IMR-90 (cell line): ENCODE results near the gene CAV3. TPM values are rescaled to one million over a fixed set of nuclear protein-coding genes. Genes with fewer than 3 reads are reported as not detected.

Experiments used
- ATAC-seq: fragments of 200-7000 bp; cut with Tn5 transposase; 2 replicates; pipeline ENCODE4 v1.9.1; 2020; ENCODE audit warnings: low read depth, mild to moderate bottlenecking, moderate library complexity
- BruUV-seq: library from RNA; stranded (reverse); fragments of 400-500 nt; replicated peaks from 2 replicates; lab custom pipeline; 2021; lab: Mats Ljungman, UMichigan
- CTCF ChIA-PET: fragments of 300-600 bp; formaldehyde crosslinking; extraction: SDS; loops from one replicate; lab custom pipeline; 2021; ENCODE audit warnings: antibody characterized with exemption; lab: Yijun Ruan, JAX
- POLR2A ChIA-PET: fragments of 300-600 bp; sonication (Branson Sonifier 250); formaldehyde crosslinking; loops from one replicate; lab custom pipeline; 2022; ENCODE audit warnings: antibody characterized with exemption; ENCODE audit not compliant: unreplicated experiment; lab: Charles Lee
- DNase-seq: peaks from one replicate; pipeline ENCODE4 v3.0.0; 2013
- H2AFZ ChIP-seq: replicated peaks from 2 replicates; pipeline ENCODE3; 2013; ENCODE audit warnings: low read length, mild to moderate bottlenecking; ENCODE audit not compliant: poor library complexity
- H2AK5ac ChIP-seq: 2 replicates; pipeline ENCODE4 v1.6.1; 2013; ENCODE audit warnings: low read depth, low read length, inconsistent platforms
- H2AK9ac ChIP-seq: replicated peaks from 2 replicates; pipeline ENCODE3; 2013; ENCODE audit warnings: mild to moderate bottlenecking, low read depth, low read length, moderate library complexity; ENCODE audit not compliant: poor library complexity
- H2BK120ac ChIP-seq: 2 replicates; pipeline ENCODE4 v1.6.1; 2013; ENCODE audit warnings: low read depth, low read length, inconsistent platforms
- H2BK15ac ChIP-seq: 3 replicates; pipeline ENCODE4 v1.6.1; 2013; ENCODE audit warnings: low read depth, low read length, inconsistent platforms
- H2BK20ac ChIP-seq: 2 replicates; pipeline ENCODE4 v1.6.1; 2013; ENCODE audit warnings: low read depth, mild to moderate bottlenecking, inconsistent platforms, low read length, moderate library complexity
- H2BK5ac ChIP-seq: 2 replicates; pipeline ENCODE4 v1.6.1; 2013; ENCODE audit warnings: mild to moderate bottlenecking, low read depth, low read length, inconsistent platforms; ENCODE audit not compliant: poor library complexity, severe bottlenecking
- H3K14ac ChIP-seq: replicated peaks from 2 replicates; pipeline ENCODE4 v1.6.1; 2013; ENCODE audit warnings: low read depth, low read length, inconsistent platforms
- H3K18ac ChIP-seq: 2 replicates; pipeline ENCODE4 v1.6.1; 2013; ENCODE audit warnings: low read depth, low read length, control low read depth
- H3K23ac ChIP-seq: 2 replicates; pipeline ENCODE4 v1.6.1; 2013; ENCODE audit warnings: low read depth, low read length, inconsistent platforms
- H3K27ac ChIP-seq: 2 replicates; pipeline ENCODE4 v1.5.1; 2013; ENCODE audit warnings: mild to moderate bottlenecking, control low read depth, low read length; ENCODE audit not compliant: insufficient read depth
- H3K27me3 ChIP-seq: 2 replicates; pipeline ENCODE4 v1.6.1; 2013; ENCODE audit warnings: low read length; ENCODE audit not compliant: control insufficient read depth, insufficient read depth
- H3K36me3 ChIP-seq: 2 replicates; pipeline ENCODE4 v1.6.1; 2013; ENCODE audit warnings: low read length, mixed read lengths; ENCODE audit not compliant: control insufficient read depth, insufficient read depth
- H3K4ac ChIP-seq: 2 replicates; pipeline ENCODE4 v1.6.1; 2013; ENCODE audit warnings: low read depth, low read length, inconsistent platforms
- H3K4me1 ChIP-seq: 2 replicates; pipeline ENCODE4 v1.6.1; 2013; ENCODE audit warnings: low read length, mixed read lengths; ENCODE audit not compliant: control insufficient read depth, insufficient read depth
- H3K4me2 ChIP-seq: 2 replicates; pipeline ENCODE4 v1.6.1; 2013; ENCODE audit warnings: low read depth, mild to moderate bottlenecking, control low read depth, low read length, moderate library complexity
- H3K4me3 ChIP-seq: 2 replicates; pipeline ENCODE4 v1.5.1; 2013; ENCODE audit warnings: low read depth, mild to moderate bottlenecking, control low read depth, low read length, moderate library complexity; ENCODE audit not compliant: insufficient read depth
- H3K56ac ChIP-seq: 2 replicates; pipeline ENCODE4 v1.6.1; 2013; ENCODE audit warnings: low read length, inconsistent platforms; ENCODE audit not compliant: insufficient read depth; ENCODE audit errors: extremely low read depth
- H3K79me1 ChIP-seq, 2 experiments: 2 replicates each; pipeline ENCODE4 v1.6.1; 2013; ENCODE audit warnings: low read length in 2 of 2, inconsistent platforms in 1 of 2, low read depth in 1 of 2
- H3K9ac ChIP-seq: 2 replicates; pipeline ENCODE4 v1.6.1; 2013; ENCODE audit warnings: low read depth, low read length, control low read depth
- H3K9me1 ChIP-seq: 2 replicates; pipeline ENCODE4 v1.6.1; 2013; ENCODE audit warnings: low read length, inconsistent platforms; ENCODE audit not compliant: insufficient read depth
- H3K9me3 ChIP-seq: 2 replicates; pipeline ENCODE4 v1.6.1; 2013; ENCODE audit warnings: low read length; ENCODE audit not compliant: control insufficient read depth, insufficient read depth
- H4K20me1 ChIP-seq: 2 replicates; pipeline ENCODE4 v1.6.1; 2013; ENCODE audit warnings: low read length, inconsistent platforms; ENCODE audit not compliant: insufficient read depth
- H4K5ac ChIP-seq: 2 replicates; pipeline ENCODE4 v1.6.1; 2013; ENCODE audit warnings: mild to moderate bottlenecking, low read depth, low read length, control low read depth
- H4K8ac ChIP-seq, 2 experiments: 2 replicates each; pipeline ENCODE4 v1.6.1; 2013; ENCODE audit warnings: low read depth in 2 of 2, low read length in 2 of 2, control low read depth in 1 of 2, inconsistent platforms in 1 of 2
- H4K91ac ChIP-seq: 2 replicates; pipeline ENCODE4 v1.6.1; 2013; ENCODE audit warnings: low read depth, low read length, inconsistent platforms; ENCODE audit not compliant: insufficient read depth
- BHLHE40 ChIP-seq: fragments of 150-350 bp; IDR thresholded peaks from 2 replicates; pipeline ENCODE4 v1.6.1; 2016; ENCODE audit warnings: mild to moderate bottlenecking, low read depth, low read length
- CEBPB ChIP-seq: IDR thresholded peaks from 2 replicates; pipeline ENCODE4 v1.6.1; 2012; ENCODE audit warnings: low read depth, low read length, improper control_type of control experiment
- FOS ChIP-seq: fragments of 150-350 bp; IDR thresholded peaks from 2 replicates; pipeline ENCODE4 v1.6.1; 2016; ENCODE audit warnings: low read depth, low read length
- MAZ ChIP-seq: IDR thresholded peaks from 2 replicates; pipeline ENCODE4 v1.6.1; 2012; ENCODE audit warnings: low read depth, mild to moderate bottlenecking, low read length, improper control_type of control experiment, moderate library complexity, borderline replicate concordance
- RAD21 ChIP-seq: IDR thresholded peaks from 2 replicates; pipeline ENCODE4 v1.6.1; 2012; ENCODE audit warnings: low read length, improper control_type of control experiment
- SMC3 ChIP-seq: fragments of 150-350 bp; IDR thresholded peaks from 2 replicates; pipeline ENCODE4 v1.6.1; 2016; ENCODE audit warnings: low read depth, mild to moderate bottlenecking, antibody characterized with exemption, low read length, moderate library complexity
- WGBS, 2 experiments: methylation state at CpG; one replicate each; pipeline versions ENCODE4 v1.1.5 to v1.1.7; 2013; ENCODE audit warnings: missing lambda C conversion rate in 2 of 2; ENCODE audit not compliant: insufficient read length in 1 of 2; ENCODE audit errors: extremely low coverage in 2 of 2; 5-methylcytosine and 5-hydroxymethylcytosine counted together
- dilution Hi-C: fragments of 300-500 bp; cut with HindIII; formaldehyde crosslinking; loops from one replicate; pipeline ENCODE4 v1.14.3; 2018; ENCODE audit warnings: low sequenced_read_pairs; ENCODE audit not compliant: unreplicated experiment
- in situ Hi-C: fragments of 300-500 bp; cut with MboI; formaldehyde crosslinking; loops from 3 replicates; pipeline ENCODE4 v1.14.3; 2019; ENCODE audit warnings: low sequenced_read_pairs, inconsistent platforms, mixed read lengths
- intact Hi-C: fragments of 100-400 bp; cut with micrococcal nuclease; formaldehyde crosslinking; loops from 2 replicates; pipeline ENCODE4 v1.10.0; 2022
- polyA plus RNA-seq, 3 experiments: library from polyadenylated mRNA; depleted of rRNA; stranded (reverse); fragments of >200 nt; gene quantifications; 2 replicates each; pipeline ENCODE4 v1.2.3, GENCODE V29; 2012; ENCODE audit warnings: low replicate concordance in 1 of 3
- total RNA-seq: library from RNA; depleted of rRNA; stranded (reverse); fragments of >200 nt; gene quantifications from 2 replicates; pipeline ENCODE4 v1.2.3, GENCODE V29; 2012
- TF ChIP-seq, protein P1 (sequence below): conservative IDR thresholded peaks from 2 replicates; pipeline ENCODE4 v1.5.1; 2012; ENCODE audit warnings: mild to moderate bottlenecking, low read depth, low read length, improper control_type of control experiment

CAV3 gene
- total and polyA plus RNA-seq, 2 of the 4 experiments (the other 2 are of a cell fraction) = 0.17 to 0.36 TPM

DNA sequence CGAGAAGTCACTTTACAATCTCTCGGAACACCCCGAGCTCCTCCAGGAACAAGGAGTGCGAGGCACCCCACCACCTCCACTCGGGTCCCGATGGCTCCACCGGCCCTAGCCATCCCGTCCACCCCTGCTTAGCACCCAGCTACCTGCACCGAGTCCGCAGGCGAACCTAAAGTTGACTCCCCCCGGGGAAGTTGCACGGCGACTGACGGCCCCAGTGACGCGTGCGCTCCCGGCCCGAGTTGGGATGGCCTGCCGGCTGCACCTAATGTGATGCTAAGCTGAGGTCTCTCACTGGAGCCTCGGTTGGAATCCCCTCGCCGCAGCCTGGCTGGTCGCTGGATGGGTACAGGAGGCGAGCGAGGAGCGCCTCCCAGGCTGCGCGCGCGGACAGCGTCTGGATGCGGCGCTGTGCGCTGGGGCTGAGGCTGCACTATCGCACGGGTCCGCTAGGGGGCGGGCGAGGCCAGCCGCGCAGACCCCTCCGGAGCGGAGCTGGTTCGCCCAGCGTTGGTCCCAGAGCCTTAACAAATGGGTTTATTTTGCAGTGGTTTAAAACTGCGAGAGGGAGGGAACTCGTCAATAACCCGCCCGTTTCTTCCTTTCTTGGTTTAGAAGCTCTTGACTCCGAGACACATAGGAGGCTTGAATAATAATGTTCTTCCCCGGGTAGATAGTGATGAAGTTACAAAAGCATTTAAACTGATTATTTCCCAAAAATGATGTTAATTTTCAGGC lies 35.7 kb downstream of the CAV3 start, which contains the start of gene OXTR:
Gene OXTR (minus strand): TSS at position 526 of the 735 bp plus-strand sequence. CDS start 1,426 bp downstream, outside the sequence.
- DNase-seq = peak; percentile 82
- Histone ChIP-seq H3K9ac (peak within 1 kb of the TSS; percentile 34; the same call in 1 of the 2 replicates), H4K8ac (peak within 1 kb of the TSS in 1 of 2 experiments; percentile 69; a peak in 2 of 4 replicates), H4K91ac (peak within 1 kb of the TSS; percentile 37), H3K14ac (peak within 1 kb of the TSS; percentile 40; the same call in 1 of the 2 replicates), H4K20me1 (no peaks in the 10 kb centered on the region), H2AFZ (peak within 1 kb of the TSS; percentile 92), H3K18ac (peak within 1 kb of the TSS; percentile 55; the same call in 1 of the 2 replicates), H4K5ac (peak within 1 kb of the TSS; percentile 32; the same call in 1 of the 2 replicates), H3K23ac (peak within 1 kb of the TSS; percentile 57), H3K4me2 (peak within 1 kb of the TSS; percentile 87), H3K56ac (peak within 1 kb of the TSS; percentile 13; the same call in 1 of the 2 replicates), H3K36me3 (no peaks in the 10 kb centered on the region), H2BK5ac (peak within 1 kb of the TSS; percentile 50), H3K4me1 (peaks cover 6% of the 10 kb centered on the region; the same call in 1 of the 2 replicates), H3K27me3 (peaks cover 21% of the 10 kb centered on the region; the same call in 1 of the 2 replicates), H3K4ac (peak within 1 kb of the TSS; percentile 59), H2AK9ac (peak within 1 kb of the TSS; percentile 84), H2AK5ac (no peak within 1 kb of the TSS), H2BK120ac (peak within 1 kb of the TSS; percentile 87), H3K4me3 (peak within 1 kb of the TSS; percentile 82), H3K27ac (no peak within 1 kb of the TSS), H3K79me1 (no peaks in the 10 kb centered on the region), H3K9me3 (no peaks in the 10 kb centered on the region), H2BK20ac (peak within 1 kb of the TSS; percentile 77), H2BK15ac (peak within 1 kb of the TSS; percentile 32; the same call in 1 of the 3 replicates), H3K9me1 (no peaks in the 10 kb centered on the region)
- TF ChIP-seq FOS = no peak
- TF ChIP-seq MAZ = peak; percentile 39; the same call in 1 of the 2 replicates
- TF ChIP-seq, protein P1, sequence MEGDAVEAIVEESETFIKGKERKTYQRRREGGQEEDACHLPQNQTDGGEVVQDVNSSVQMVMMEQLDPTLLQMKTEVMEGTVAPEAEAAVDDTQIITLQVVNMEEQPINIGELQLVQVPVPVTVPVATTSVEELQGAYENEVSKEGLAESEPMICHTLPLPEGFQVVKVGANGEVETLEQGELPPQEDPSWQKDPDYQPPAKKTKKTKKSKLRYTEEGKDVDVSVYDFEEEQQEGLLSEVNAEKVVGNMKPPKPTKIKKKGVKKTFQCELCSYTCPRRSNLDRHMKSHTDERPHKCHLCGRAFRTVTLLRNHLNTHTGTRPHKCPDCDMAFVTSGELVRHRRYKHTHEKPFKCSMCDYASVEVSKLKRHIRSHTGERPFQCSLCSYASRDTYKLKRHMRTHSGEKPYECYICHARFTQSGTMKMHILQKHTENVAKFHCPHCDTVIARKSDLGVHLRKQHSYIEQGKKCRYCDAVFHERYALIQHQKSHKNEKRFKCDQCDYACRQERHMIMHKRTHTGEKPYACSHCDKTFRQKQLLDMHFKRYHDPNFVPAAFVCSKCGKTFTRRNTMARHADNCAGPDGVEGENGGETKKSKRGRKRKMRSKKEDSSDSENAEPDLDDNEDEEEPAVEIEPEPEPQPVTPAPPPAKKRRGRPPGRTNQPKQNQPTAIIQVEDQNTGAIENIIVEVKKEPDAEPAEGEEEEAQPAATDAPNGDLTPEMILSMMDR = peak; percentile 99
- TF ChIP-seq SMC3 = peak; percentile 92
- 0 out of 2 replicates have a peak, but pooled peaks have one; percentile 21 for TF ChIP-seq BHLHE40
- TF ChIP-seq RAD21 = peak; percentile 96
- TF ChIP-seq CEBPB = no peak
- CTCF ChIA-PET = interaction anchor here (0.5 to 1.9 kb wide), 36 partner anchors 9 to 796 kb away, joined by 3 to 16 read pairs (median 4); no protein-coding TSS in a partner anchor
- in situ Hi-C loops = loop anchor here (25.0 kb wide), 1 partner anchor 293 kb away; no protein-coding TSS in a partner anchor
- ATAC-seq = peak; percentile 100
- dilution Hi-C loops = no loop called here
- no TSS peak for BruUV-seq
- POLR2A ChIA-PET = no interaction called here
- intact Hi-C loops = loop anchor here (1.0 to 5.0 kb wide), 9 partner anchors 100 to 533 kb away; partner anchors contain the start of gene RAD18
- WGBS, 2 experiments = 18% methylated on average over 10 of the region's 53 CpGs; no CpG with 5 or more reads in 1 of the 2 experiments
